A549 (cell line): ENCODE measurements around the gene EEF1A1. TPM values are rescaled to one million over a fixed set of nuclear protein-coding genes. Genes with fewer than 3 reads are reported as not detected.

Source experiments
- ATAC-seq, 2 experiments: fragments of 200-7000 bp in 1 of 2; fragments of >200 bp in 1 of 2; cut with Nextera tagmentation in 1 of 2; cut with Tn5 transposase in 1 of 2; 3 replicates each; pipeline versions ENCODE4 v1.8.0 to v1.9.1; 2018 to 2020; ENCODE audit warnings: mild to moderate bottlenecking in 1 of 2, moderate library complexity in 1 of 2
- CTCF ChIA-PET: fragments of 300-600 bp; sonication (Branson Sonifier 250); formaldehyde crosslinking; extraction: SDS; loops from one replicate; lab custom pipeline; 2021; ENCODE audit warnings: antibody characterized with exemption, inconsistent platforms; lab: Yijun Ruan, JAX
- POLR2A ChIA-PET: fragments of 350-600 bp; formaldehyde crosslinking; extraction: SDS; loops from one replicate; lab custom pipeline; 2021; ENCODE audit warnings: antibody characterized with exemption, inconsistent platforms; lab: Yijun Ruan, JAX
- DNase-seq, 2 experiments: peaks; one replicate each; pipeline versions ENCODE4 v3.0.0 to v3.0.0-alpha.2; 2011 to 2016; ENCODE audit warnings: low read depth in 1 of 2, low spot score in 1 of 2
- FAIRE-seq: peaks from 2 replicates; lab custom pipeline; 2011; peaks lifted over from hg19 to GRCh38; lab: Jason Lieb, UNC
- H3K27ac ChIP-seq, 2 experiments: fragments of >200 bp; sonication (Bioruptor Twin); formaldehyde crosslinking; 3 replicates each; pipeline ENCODE4 v1.5.1; 2016 to 2017
- H3K4me1 ChIP-seq: fragments of >200 bp; sonication (Bioruptor Twin); formaldehyde crosslinking; 3 replicates; pipeline ENCODE4 v1.6.1; 2016
- H3K4me2 ChIP-seq: fragments of >200 bp; sonication (Bioruptor Twin); formaldehyde crosslinking; 3 replicates; pipeline ENCODE4 v1.6.1; 2016
- H3K4me3 ChIP-seq: fragments of >200 bp; sonication (Bioruptor Twin); formaldehyde crosslinking; 3 replicates; pipeline ENCODE4 v1.5.1; 2016
- H3K9me3 ChIP-seq: fragments of >200 bp; sonication (Bioruptor Twin); formaldehyde crosslinking; 3 replicates; pipeline ENCODE4 v1.6.1; 2016
- ATOH8 ChIP-seq: fragments of 250-450 bp; sonication (Bioruptor Pico); IDR thresholded peaks from 2 replicates; pipeline ENCODE4 v1.5.0; 2020; ENCODE audit warnings: low read depth, mild to moderate bottlenecking, moderate library complexity
- BCL3 ChIP-seq: fragments of >200 bp; sonication (Bioruptor Twin); formaldehyde crosslinking; IDR thresholded peaks from 3 replicates; pipeline ENCODE4 v1.6.1; 2016
- BHLHE40 ChIP-seq: IDR thresholded peaks from 2 replicates; pipeline ENCODE4 v1.6.1; 2012; ENCODE audit warnings: low read depth, low read length, inconsistent platforms
- CBX2 ChIP-seq: fragments of 200-600 bp; sonication (generic); IDR thresholded peaks from 2 replicates; pipeline ENCODE4 v1.6.1; 2016; ENCODE audit warnings: low read depth, mild to moderate bottlenecking, borderline replicate concordance
- CEBPB ChIP-seq, 2 experiments: fragments of >200 bp in 1 of 2; sonication (Bioruptor Twin) in 1 of 2; formaldehyde crosslinking in 1 of 2; IDR thresholded peaks; 2 replicates each; pipeline ENCODE4 v1.6.1; 2012 to 2016
- EHF ChIP-seq: fragments of 250-450 bp; sonication (Bioruptor Pico); IDR thresholded peaks from 2 replicates; pipeline ENCODE4 v1.5.0; 2020; ENCODE audit warnings: mild to moderate bottlenecking
- EP300 ChIP-seq, 2 experiments: fragments of >200 bp; sonication (Bioruptor Twin); formaldehyde crosslinking; IDR thresholded peaks; 2 replicates in 1 of 2; 3 replicates in 1 of 2; pipeline ENCODE4 v1.6.1; 2016 to 2017
- ESRRA ChIP-seq: fragments of 150-350 bp; IDR thresholded peaks from 2 replicates; pipeline ENCODE4 v1.6.1; 2014; ENCODE audit warnings: mild to moderate bottlenecking, low read length, borderline replicate concordance
- FOSB ChIP-seq: fragments of 250-450 bp; sonication (Bioruptor Pico); IDR thresholded peaks from 2 replicates; pipeline ENCODE4 v1.5.0; 2020; ENCODE audit warnings: mild to moderate bottlenecking, moderate library complexity
- FOXS1 ChIP-seq: fragments of 250-450 bp; sonication (Bioruptor Pico); IDR thresholded peaks from 2 replicates; pipeline ENCODE4 v1.5.0; 2020; ENCODE audit warnings: mild to moderate bottlenecking, moderate library complexity
- HDAC2 ChIP-seq: fragments of 200-600 bp; sonication (generic); IDR thresholded peaks from 2 replicates; pipeline ENCODE4 v1.6.1; 2016
- HOXB13 ChIP-seq: fragments of 250-450 bp; sonication (Bioruptor Pico); IDR thresholded peaks from 2 replicates; pipeline ENCODE4 v1.5.0; 2020; ENCODE audit warnings: low read depth, mild to moderate bottlenecking, moderate library complexity
- KDM1A ChIP-seq: fragments of 200-600 bp; sonication (generic); IDR thresholded peaks from 2 replicates; pipeline ENCODE4 v1.6.1; 2016; ENCODE audit warnings: low read depth, mild to moderate bottlenecking
- MAFK ChIP-seq: fragments of 450-650 bp; IDR thresholded peaks from 2 replicates; pipeline ENCODE4 v1.6.1; 2014; ENCODE audit not compliant: partially characterized antibody
- MAZ ChIP-seq: fragments of 150-350 bp; IDR thresholded peaks from 2 replicates; pipeline ENCODE4 v1.6.1; 2014; ENCODE audit warnings: antibody characterized with exemption, low read depth, low read length, borderline replicate concordance
- MYC ChIP-seq: IDR thresholded peaks from 2 replicates; pipeline ENCODE4 v1.6.1; 2012; ENCODE audit warnings: mild to moderate bottlenecking, inconsistent platforms, low read length, improper control_type of control experiment, borderline replicate concordance
- NFE2L2 ChIP-seq: fragments of 150-350 bp; conservative IDR thresholded peaks from 2 replicates; pipeline ENCODE4 v1.6.1; 2014; ENCODE audit warnings: low read length
- NPAS2 ChIP-seq: fragments of 250-450 bp; sonication (Bioruptor Pico); IDR thresholded peaks from 2 replicates; pipeline ENCODE4 v1.8.0; 2022; ENCODE audit warnings: mild to moderate bottlenecking, moderate library complexity, borderline replicate concordance
- NR3C1 ChIP-seq: fragments of >200 bp; sonication (Bioruptor Twin); formaldehyde crosslinking; IDR thresholded peaks from 3 replicates; pipeline ENCODE4 v1.6.1; 2017
- PHF8 ChIP-seq: fragments of 200-600 bp; sonication (generic); IDR thresholded peaks from 2 replicates; pipeline ENCODE4 v1.6.1; 2016; ENCODE audit warnings: low read depth, mild to moderate bottlenecking, antibody characterized with exemption, moderate library complexity, borderline replicate concordance
- POLR2AphosphoS2 ChIP-seq: conservative IDR thresholded peaks from 2 replicates; pipeline ENCODE4 v1.6.1; 2012; ENCODE audit warnings: low read length, improper control_type of control experiment, inconsistent platforms
- RAD21 ChIP-seq, 2 experiments: fragments of >200 bp in 1 of 2; sonication (Bioruptor Twin) in 1 of 2; formaldehyde crosslinking in 1 of 2; IDR thresholded peaks in 1 of 2; conservative IDR thresholded peaks in 1 of 2; 2 replicates in 1 of 2; 3 replicates in 1 of 2; pipeline ENCODE4 v1.6.1; 2012 to 2018; ENCODE audit warnings: inconsistent platforms in 1 of 2
- RCOR1 ChIP-seq: fragments of 150-350 bp; IDR thresholded peaks from 2 replicates; pipeline ENCODE4 v1.6.1; 2014; ENCODE audit warnings: antibody characterized with exemption, low read length, low read depth
- RNF2 ChIP-seq: fragments of 200-600 bp; sonication (generic); IDR thresholded peaks from 2 replicates; pipeline ENCODE4 v1.6.1; 2016; ENCODE audit warnings: low read depth, mild to moderate bottlenecking, antibody characterized with exemption, moderate library complexity, borderline replicate concordance
- ZFP36 ChIP-seq: fragments of 450-650 bp; IDR thresholded peaks from 2 replicates; pipeline ENCODE4 v1.6.1; 2014; ENCODE audit warnings: borderline replicate concordance; ENCODE audit not compliant: partially characterized antibody
- ZNF302 ChIP-seq: fragments of 250-450 bp; sonication (Bioruptor Pico); IDR thresholded peaks from 2 replicates; pipeline ENCODE4 v1.9.0; 2021; ENCODE audit warnings: inconsistent platforms, mild to moderate bottlenecking, moderate library complexity
- ZSCAN20 ChIP-seq: fragments of 250-450 bp; sonication (Bioruptor Pico); IDR thresholded peaks from 2 replicates; pipeline ENCODE4 v1.8.0; 2022; ENCODE audit warnings: mild to moderate bottlenecking, moderate library complexity
- WGBS: methylation state at CpG from one replicate; pipeline ENCODE4 v1.1.6; 2017; ENCODE audit errors: missing lambda C conversion rate; 5-methylcytosine and 5-hydroxymethylcytosine counted together
- polyA plus RNA-seq, 4 experiments: library from polyadenylated mRNA; depleted of rRNA in 3 of 4; stranded (reverse); fragments of >200 nt; fragmentation: RNase III in 1 of 4; extraction: RNeasy Plus Mini Kit Qiagen cat#74134 plus additional on column Dnase treatment in 1 of 4; gene quantifications; 2 replicates in 3 of 4; 3 replicates in 1 of 4; pipeline ENCODE4 v1.2.3, GENCODE V29; 2011 to 2017
- TF ChIP-seq, protein P1 (sequence below): IDR thresholded peaks from 2 replicates; pipeline ENCODE4 v1.6.1; 2012
- TF ChIP-seq, protein P2 (sequence below): fragments of >200 bp; sonication (Bioruptor Twin); formaldehyde crosslinking; IDR thresholded peaks from 3 replicates; pipeline ENCODE4 v1.5.1; 2016
- TF ChIP-seq, protein P3 (sequence below): fragments of 250-450 bp; sonication (Bioruptor Pico); IDR thresholded peaks from 2 replicates; pipeline ENCODE4 v1.5.0; 2021; ENCODE audit warnings: mild to moderate bottlenecking, moderate library complexity, borderline replicate concordance
- TF ChIP-seq, protein P4 (sequence below): fragments of >200 bp; sonication (Bioruptor Twin); formaldehyde crosslinking; IDR thresholded peaks from 2 replicates; pipeline ENCODE4 v1.6.1; 2016
- TF ChIP-seq, protein P5 (sequence below): fragments of 450-650 bp; IDR thresholded peaks from 2 replicates; pipeline ENCODE4 v1.6.1; 2014; ENCODE audit warnings: antibody characterized with exemption

The EEF1A1 gene
- polyA plus RNA-seq, 2 of the 4 experiments (the other 2 are of a cell fraction) = 5,660 to 9,755 TPM

DNA sequence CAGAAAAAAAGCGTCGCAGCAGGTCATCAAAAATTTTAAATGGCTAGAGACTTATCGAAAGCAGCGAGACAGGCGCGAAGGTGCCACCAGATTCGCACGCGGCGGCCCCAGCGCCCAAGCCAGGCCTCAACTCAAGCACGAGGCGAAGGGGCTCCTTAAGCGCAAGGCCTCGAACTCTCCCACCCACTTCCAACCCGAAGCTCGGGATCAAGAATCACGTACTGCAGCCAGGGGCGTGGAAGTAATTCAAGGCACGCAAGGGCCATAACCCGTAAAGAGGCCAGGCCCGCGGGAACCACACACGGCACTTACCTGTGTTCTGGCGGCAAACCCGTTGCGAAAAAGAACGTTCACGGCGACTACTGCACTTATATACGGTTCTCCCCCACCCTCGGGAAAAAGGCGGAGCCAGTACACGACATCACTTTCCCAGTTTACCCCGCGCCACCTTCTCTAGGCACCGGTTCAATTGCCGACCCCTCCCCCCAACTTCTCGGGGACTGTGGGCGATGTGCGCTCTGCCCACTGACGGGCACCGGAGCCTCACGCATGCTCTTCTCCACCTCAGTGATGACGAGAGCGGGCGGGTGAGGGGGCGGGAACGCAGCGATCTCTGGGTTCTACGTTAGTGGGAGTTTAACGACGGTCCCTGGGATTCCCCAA is at the start of gene EEF1A1 (continued):
- TF ChIP-seq FOSB (CRISPR knock-in tag) = peak; percentile 89
- peak; percentile 99 for TF ChIP-seq PHF8
- TF ChIP-seq, protein P1, sequence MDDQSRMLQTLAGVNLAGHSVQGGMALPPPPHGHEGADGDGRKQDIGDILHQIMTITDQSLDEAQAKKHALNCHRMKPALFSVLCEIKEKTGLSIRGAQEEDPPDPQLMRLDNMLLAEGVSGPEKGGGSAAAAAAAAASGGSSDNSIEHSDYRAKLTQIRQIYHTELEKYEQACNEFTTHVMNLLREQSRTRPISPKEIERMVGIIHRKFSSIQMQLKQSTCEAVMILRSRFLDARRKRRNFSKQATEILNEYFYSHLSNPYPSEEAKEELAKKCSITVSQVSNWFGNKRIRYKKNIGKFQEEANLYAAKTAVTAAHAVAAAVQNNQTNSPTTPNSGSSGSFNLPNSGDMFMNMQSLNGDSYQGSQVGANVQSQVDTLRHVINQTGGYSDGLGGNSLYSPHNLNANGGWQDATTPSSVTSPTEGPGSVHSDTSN = peak; percentile 70
- TF ChIP-seq NPAS2 = no peak
- no peak for TF ChIP-seq ESRRA
- TF ChIP-seq, protein P2, sequence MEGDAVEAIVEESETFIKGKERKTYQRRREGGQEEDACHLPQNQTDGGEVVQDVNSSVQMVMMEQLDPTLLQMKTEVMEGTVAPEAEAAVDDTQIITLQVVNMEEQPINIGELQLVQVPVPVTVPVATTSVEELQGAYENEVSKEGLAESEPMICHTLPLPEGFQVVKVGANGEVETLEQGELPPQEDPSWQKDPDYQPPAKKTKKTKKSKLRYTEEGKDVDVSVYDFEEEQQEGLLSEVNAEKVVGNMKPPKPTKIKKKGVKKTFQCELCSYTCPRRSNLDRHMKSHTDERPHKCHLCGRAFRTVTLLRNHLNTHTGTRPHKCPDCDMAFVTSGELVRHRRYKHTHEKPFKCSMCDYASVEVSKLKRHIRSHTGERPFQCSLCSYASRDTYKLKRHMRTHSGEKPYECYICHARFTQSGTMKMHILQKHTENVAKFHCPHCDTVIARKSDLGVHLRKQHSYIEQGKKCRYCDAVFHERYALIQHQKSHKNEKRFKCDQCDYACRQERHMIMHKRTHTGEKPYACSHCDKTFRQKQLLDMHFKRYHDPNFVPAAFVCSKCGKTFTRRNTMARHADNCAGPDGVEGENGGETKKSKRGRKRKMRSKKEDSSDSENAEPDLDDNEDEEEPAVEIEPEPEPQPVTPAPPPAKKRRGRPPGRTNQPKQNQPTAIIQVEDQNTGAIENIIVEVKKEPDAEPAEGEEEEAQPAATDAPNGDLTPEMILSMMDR = no peak
- TF ChIP-seq MYC = peak; percentile 77
- no peak for TF ChIP-seq FOXS1 (CRISPR knock-in tag)
- peak; percentile 91; the same call in 1 of the 2 replicates for TF ChIP-seq MAZ
- TF ChIP-seq, protein P3, sequence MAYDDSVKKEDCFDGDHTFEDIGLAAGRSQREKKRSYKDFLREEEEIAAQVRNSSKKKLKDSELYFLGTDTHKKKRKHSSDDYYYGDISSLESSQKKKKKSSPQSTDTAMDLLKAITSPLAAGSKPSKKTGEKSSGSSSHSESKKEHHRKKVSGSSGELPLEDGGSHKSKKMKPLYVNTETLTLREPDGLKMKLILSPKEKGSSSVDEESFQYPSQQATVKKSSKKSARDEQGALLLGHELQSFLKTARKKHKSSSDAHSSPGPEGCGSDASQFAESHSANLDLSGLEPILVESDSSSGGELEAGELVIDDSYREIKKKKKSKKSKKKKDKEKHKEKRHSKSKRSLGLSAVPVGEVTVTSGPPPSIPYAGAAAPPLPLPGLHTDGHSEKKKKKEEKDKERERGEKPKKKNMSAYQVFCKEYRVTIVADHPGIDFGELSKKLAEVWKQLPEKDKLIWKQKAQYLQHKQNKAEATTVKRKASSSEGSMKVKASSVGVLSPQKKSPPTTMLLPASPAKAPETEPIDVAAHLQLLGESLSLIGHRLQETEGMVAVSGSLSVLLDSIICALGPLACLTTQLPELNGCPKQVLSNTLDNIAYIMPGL = 0 out of 2 replicates have a peak, but pooled peaks have one; percentile 3
- TF ChIP-seq, protein P4, sequence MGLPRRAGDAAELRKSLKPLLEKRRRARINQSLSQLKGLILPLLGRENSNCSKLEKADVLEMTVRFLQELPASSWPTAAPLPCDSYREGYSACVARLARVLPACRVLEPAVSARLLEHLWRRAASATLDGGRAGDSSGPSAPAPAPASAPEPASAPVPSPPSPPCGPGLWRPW = no peak
- TF ChIP-seq MAFK = no peak
- no peak for TF ChIP-seq EP300 (IDR thresholded peaks at IDR 0.05)
- no peak for TF ChIP-seq RNF2
- TF ChIP-seq ZFP36 = no peak
- TF ChIP-seq, protein P5, sequence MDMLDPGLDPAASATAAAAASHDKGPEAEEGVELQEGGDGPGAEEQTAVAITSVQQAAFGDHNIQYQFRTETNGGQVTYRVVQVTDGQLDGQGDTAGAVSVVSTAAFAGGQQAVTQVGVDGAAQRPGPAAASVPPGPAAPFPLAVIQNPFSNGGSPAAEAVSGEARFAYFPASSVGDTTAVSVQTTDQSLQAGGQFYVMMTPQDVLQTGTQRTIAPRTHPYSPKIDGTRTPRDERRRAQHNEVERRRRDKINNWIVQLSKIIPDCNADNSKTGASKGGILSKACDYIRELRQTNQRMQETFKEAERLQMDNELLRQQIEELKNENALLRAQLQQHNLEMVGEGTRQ = no peak
- TF ChIP-seq CBX2 = no peak
- peak; percentile 65; the same call in 1 of the 2 replicates for TF ChIP-seq HOXB13
- peak; percentile 14; the same call in 1 of the 2 replicates for TF ChIP-seq BHLHE40
- TF ChIP-seq RCOR1 = no peak
- TF ChIP-seq EHF (CRISPR knock-in tag) = 0 out of 2 replicates have a peak, but pooled peaks have one; percentile 3
- TF ChIP-seq HDAC2 = no peak
- TF ChIP-seq NR3C1 = no peak

- POLR2A ChIA-PET = no interaction called here
- WGBS = 86% methylated on average over 5 of the region's 5 CpGs
- TF ChIP-seq RNF2 (no peak), RAD21 (conservative IDR thresholded peaks at IDR 0.05 in 1 of 2, IDR thresholded peaks at IDR 0.05 in 1 of 2) (no peak), ATOH8 (CRISPR knock-in tag) (no peak), KDM1A (no peak), ZNF302 (CRISPR knock-in tag) (no peak), NFE2L2 (no peak), ZSCAN20 (CRISPR knock-in tag) (no peak), MAZ (no peak), HOXB13 (no peak), EHF (CRISPR knock-in tag) (no peak), POLR2AphosphoS2 (no peak), CEBPB (IDR thresholded peaks at IDR 0.05) (no peak), BCL3 (no peak), FOSB (CRISPR knock-in tag) (no peak), RCOR1 (no peak)
These were observed 48.3 kb upstream of the EEF1A1 start for GRCh38 chr6:73569121-73569520.

More at GRCh38 chr6:73569121-73569520, 48.3 kb upstream of the EEF1A1 start:
- H3K4me2 ChIP-seq = no peak overlapping the region
- H3K9me3 ChIP-seq = no peaks in the 10 kb centered on the region
- peak overlapping the region; percentile 92 to 95; a peak in 4 of 6 replicates for H3K27ac ChIP-seq
- CTCF ChIA-PET = no interaction called here
- FAIRE-seq (no peak), ATAC-seq (no peak), DNase-seq (no peak)
- H3K4me3 ChIP-seq = no peak overlapping the region
- H3K4me1 ChIP-seq = peaks cover 27% of the 10 kb centered on the region
